AG04449 (cell line): ENCODE measurements around the gene OTUD3.

Source experiments
- CTCF ChIA-PET: fragments of 350-600 bp; formaldehyde crosslinking; extraction: SDS; loops from one replicate; lab custom pipeline; 2021; ENCODE audit warnings: antibody characterized with exemption; lab: Yijun Ruan, JAX
- POLR2A ChIA-PET: fragments of 400-600, 350-600 bp; formaldehyde crosslinking; extraction: SDS; loops from one replicate; lab custom pipeline; 2020; ENCODE audit warnings: antibody characterized with exemption, inconsistent platforms; lab: Yijun Ruan, JAX
- DNase-seq: peaks from one replicate; pipeline ENCODE4 v3.0.0-alpha.2; 2010; ENCODE audit warnings: low read depth, low spot score
- H3K4me3 ChIP-seq: 2 replicates; pipeline ENCODE4 v1.5.1; 2011; ENCODE audit warnings: low read depth, mild to moderate bottlenecking, control low read depth, low read length
- TF ChIP-seq, protein P1 (sequence below): IDR thresholded peaks from one replicate; pipeline ENCODE4 v1.5.1; 2011; ENCODE audit warnings: mild to moderate bottlenecking, moderate library complexity, low read length, control low read depth, inconsistent platforms; ENCODE audit not compliant: insufficient read depth; ENCODE audit errors: missing control alignments

Gene OTUD3

DNA sequence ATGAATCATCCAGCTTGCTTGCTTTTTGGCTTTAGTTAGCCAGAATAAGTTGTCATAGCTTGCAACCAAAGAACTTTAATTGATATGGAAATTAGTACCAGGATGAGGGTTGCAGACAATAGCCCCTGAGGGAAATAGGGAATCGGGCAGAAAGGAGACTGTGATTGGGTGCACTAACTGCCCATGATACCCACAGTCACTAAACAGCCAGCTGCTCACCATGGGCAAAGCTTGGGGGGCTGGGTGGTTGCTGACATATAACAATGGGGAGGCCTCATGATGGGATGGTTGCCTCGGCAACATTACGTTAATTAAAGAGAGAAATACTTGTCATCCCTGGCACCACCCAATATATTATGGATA, 59.0 kb downstream of the OTUD3 start:
- ChIA-PET POLR2A (no interaction called here), CTCF (interaction anchor here (1.9 kb wide), 1 partner anchor 23 kb away, joined by 6 read pairs; no protein-coding TSS in a partner anchor)
- no peak for DNase-seq
- TF ChIP-seq, protein P1, sequence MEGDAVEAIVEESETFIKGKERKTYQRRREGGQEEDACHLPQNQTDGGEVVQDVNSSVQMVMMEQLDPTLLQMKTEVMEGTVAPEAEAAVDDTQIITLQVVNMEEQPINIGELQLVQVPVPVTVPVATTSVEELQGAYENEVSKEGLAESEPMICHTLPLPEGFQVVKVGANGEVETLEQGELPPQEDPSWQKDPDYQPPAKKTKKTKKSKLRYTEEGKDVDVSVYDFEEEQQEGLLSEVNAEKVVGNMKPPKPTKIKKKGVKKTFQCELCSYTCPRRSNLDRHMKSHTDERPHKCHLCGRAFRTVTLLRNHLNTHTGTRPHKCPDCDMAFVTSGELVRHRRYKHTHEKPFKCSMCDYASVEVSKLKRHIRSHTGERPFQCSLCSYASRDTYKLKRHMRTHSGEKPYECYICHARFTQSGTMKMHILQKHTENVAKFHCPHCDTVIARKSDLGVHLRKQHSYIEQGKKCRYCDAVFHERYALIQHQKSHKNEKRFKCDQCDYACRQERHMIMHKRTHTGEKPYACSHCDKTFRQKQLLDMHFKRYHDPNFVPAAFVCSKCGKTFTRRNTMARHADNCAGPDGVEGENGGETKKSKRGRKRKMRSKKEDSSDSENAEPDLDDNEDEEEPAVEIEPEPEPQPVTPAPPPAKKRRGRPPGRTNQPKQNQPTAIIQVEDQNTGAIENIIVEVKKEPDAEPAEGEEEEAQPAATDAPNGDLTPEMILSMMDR, result no peak
- no peak overlapping the region for H3K4me3 ChIP-seq

DNA sequence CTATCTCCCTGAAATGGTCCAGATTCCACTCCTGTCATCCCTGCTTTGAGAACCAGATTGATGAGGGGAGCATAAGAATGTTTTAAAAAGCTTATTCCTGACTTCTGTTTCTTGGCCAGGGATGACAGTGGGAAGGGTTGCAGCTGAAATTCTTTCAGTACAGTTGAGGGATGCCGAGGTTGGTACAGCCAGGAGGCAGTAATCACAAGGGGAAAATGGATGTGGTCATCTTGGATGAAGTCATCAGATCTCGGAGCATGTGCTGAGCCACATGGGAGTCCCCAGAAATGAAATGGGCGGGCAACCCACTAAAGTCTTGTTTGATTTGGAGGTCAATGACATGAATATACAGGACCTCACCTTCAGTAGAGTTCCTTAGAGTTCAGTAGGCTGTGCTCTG, 59.9 kb downstream of the OTUD3 start:
- ChIA-PET POLR2A (no interaction called here), CTCF (interaction anchor here (1.9 kb wide), 1 partner anchor 24 kb away, joined by 6 read pairs; no protein-coding TSS in a partner anchor)
- no peak overlapping the region for H3K4me3 ChIP-seq
- TF ChIP-seq, protein P1, result no peak
- DNase-seq, result no peak

DNA sequence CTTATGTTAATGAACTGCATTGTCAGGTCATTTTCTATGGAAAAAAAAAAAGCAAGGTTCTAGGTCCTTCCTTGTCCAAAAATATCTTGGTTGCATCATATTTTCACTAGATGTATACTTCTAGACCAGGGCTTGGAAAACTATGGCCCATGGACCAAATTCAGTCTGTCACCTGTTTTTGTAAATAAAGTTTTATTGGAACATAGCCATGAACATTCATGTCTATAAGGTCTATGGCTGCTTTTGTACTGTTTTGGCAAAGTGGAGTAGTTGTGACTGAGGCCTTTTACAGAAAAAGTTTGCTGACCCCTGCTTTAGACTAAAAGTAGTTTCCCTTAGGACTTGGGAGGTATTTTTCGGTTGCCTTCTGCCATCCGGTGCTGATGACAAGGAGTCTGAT, 60.5 kb downstream of the OTUD3 start:
- CTCF ChIA-PET, result interaction anchor here (1.9 kb wide), 1 partner anchor 25 kb away, joined by 6 read pairs; no protein-coding TSS in a partner anchor
- no peak overlapping the region for H3K4me3 ChIP-seq
- TF ChIP-seq, protein P1, result no peak
- DNase-seq, result no peak
- POLR2A ChIA-PET, result no interaction called here

DNA sequence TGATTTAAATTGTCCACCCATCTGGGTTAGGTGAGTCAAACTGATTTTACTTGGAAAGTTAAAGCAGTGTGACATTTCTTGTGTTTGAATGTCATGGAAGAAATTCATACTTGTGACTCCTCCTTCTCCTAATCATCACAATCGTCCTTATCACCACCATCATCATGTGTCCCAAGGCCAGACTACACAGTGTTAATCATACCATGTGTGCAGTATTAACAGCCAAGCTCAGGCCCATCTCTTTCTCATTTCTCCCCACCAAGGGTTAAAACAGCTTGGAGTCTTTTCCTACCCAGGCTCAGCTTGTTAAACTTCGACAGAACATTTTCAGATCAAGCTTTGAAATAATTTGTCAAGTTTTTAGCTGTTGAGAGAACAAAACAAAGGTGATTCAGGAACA, 63.7 kb downstream of the OTUD3 start:
- ChIA-PET CTCF (no interaction called here), POLR2A (no interaction called here)
- TF ChIP-seq, protein P1, result no peak
- no peak for DNase-seq
- no peak overlapping the region for H3K4me3 ChIP-seq

DNA sequence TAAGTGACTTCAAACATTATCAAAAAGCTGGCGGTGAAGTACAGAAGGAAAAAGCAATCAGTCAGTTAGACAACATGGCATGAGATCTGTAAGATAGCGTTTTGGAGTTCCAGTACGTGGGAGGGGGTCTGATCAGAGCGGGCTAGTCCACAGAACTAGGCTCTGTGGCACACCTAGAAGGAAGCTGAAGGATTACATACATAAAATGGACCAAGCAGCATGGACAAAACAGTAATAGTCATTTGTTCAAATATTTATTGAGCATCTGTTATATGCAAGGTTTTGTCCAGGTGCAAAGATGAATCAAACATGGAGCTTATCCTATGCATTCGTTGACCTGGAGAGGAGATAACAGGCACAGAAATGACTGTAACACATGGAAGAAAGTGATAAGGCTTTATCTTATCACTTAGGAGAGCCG, 64.1 kb downstream of the OTUD3 start:
- no peak for DNase-seq
- POLR2A ChIA-PET, result no interaction called here
- TF ChIP-seq, protein P1, result no peak
- H3K4me3 ChIP-seq, result no peak overlapping the region
- CTCF ChIA-PET, result no interaction called here

DNA sequence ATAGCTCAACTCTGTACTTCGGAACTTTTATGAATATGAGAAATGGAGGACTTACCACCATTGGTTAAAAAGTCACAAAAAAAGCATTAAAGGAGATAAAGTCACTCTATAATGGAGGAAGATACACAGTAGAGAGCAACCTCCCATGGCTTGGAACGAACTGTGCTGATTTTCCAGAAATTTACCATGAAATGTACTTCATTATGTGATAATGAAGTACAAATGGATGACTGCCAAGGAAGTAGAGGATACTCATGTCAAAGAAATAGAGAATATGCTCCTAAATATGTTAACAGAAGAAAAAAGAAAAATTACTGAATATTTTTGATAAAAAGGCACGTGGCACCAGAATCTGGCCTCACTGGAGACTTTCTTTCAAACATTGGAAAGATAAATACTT, 64.8 kb downstream of the OTUD3 start:
- TF ChIP-seq, protein P1, result no peak
- DNase-seq, result no peak
- ChIA-PET CTCF (no interaction called here), POLR2A (no interaction called here)
- no peak overlapping the region for H3K4me3 ChIP-seq
